Esophagus muscularis mucosa (tissue), 4 donors: ENCODE measurements around the gene ENPP4.

ENCODE experiments used
- CTCF ChIP-seq, 3 experiments: fragments of 200-600 bp in 2 of 3; fragments of 450-650 bp in 1 of 3; sonication (generic) in 2 of 3; IDR thresholded peaks; one replicate each; pipeline ENCODE4 v1.5.1; 2017 to 2019; ENCODE audit warnings: antibody characterized with exemption in 3 of 3, mild to moderate bottlenecking in 2 of 3, moderate library complexity in 1 of 3
- EP300 ChIP-seq: sonication (generic); formaldehyde crosslinking; IDR thresholded peaks from one replicate; pipeline ENCODE4 v1.6.1; 2017; ENCODE audit warnings: antibody characterized with exemption
- POLR2A ChIP-seq: fragments of 450-650 bp; IDR thresholded peaks from one replicate; pipeline ENCODE4 v1.6.1; 2017; ENCODE audit warnings: antibody characterized with exemption, moderate library complexity, mild to moderate bottlenecking, low read depth
- POLR2AphosphoS5 ChIP-seq, 2 donors: sonication (generic); formaldehyde crosslinking; IDR thresholded peaks; one replicate each; pipeline ENCODE4 v1.6.1; 2017; ENCODE audit warnings: antibody characterized with exemption in 2 of 2

- TF ChIP-seq POLR2A (no peak), EP300 (no peak), CTCF (IDR thresholded peaks at IDR 0.05) (no peak), POLR2AphosphoS5 (IDR thresholded peaks at IDR 0.05) (no peak)
These were observed 31.1 kb upstream of the ENPP4 start for GRCh38 chr6:46098678-46099077.
